NT2/D1 (cell line): ENCODE data around the gene MLPH.

Source experiments
- SUZ12 ChIP-seq: IDR thresholded peaks from 2 replicates; pipeline ENCODE4 v1.6.1; 2011; ENCODE audit not compliant: insufficient read length, insufficient read depth; ENCODE audit errors: extremely low read depth
- YY1 ChIP-seq: IDR thresholded peaks from 2 replicates; pipeline ENCODE4 v1.6.1; 2011; ENCODE audit not compliant: insufficient read length, insufficient read depth
- ZNF274 ChIP-seq: IDR thresholded peaks from 2 replicates; pipeline ENCODE4 v1.6.1; 2011; ENCODE audit warnings: mild to moderate bottlenecking, low read depth, low read length

DNA sequence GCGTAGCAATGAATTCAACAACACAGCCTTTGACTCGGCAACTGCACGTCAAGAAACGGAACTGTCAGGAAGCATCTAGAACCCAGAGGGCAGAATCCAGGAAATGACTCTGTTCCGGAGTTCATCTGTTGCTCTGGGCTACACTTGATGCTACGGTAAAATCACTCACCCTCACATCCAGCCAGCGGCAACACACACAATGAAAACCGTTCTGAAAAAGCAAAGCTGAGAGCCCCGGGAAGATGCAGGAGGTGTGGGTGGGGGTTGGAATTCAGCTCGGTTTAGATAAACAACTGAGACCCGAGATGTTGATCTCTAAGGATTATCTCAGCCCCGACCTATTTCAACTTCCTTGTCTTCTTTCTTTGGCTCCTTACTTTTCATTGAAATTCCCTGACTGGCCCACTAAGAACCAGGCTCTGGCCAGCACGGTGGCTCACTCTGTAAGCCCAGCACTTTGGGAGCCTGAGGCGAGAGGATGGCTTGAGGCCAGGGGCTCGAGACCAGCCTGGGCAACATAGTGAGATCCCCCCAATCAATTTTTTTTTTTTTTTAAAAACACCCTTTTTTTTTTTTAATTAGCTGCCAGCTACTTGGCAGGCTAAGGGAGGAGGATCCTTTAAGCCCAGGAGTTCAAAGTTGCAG is 116.8 kb downstream of the MLPH start:
- no peak for TF ChIP-seq YY1
- TF ChIP-seq ZNF274 = no peak
- no peak for TF ChIP-seq SUZ12
